Measurements from ENCODE around the gene SEMA3B. TPM values are rescaled to one million over a fixed set of nuclear protein-coding genes. Genes with fewer than 3 reads are reported as not detected.

Gene SEMA3B
- polyA plus RNA-seq, 3 donors, result 0.56 TPM; not detected in 2

DNA sequence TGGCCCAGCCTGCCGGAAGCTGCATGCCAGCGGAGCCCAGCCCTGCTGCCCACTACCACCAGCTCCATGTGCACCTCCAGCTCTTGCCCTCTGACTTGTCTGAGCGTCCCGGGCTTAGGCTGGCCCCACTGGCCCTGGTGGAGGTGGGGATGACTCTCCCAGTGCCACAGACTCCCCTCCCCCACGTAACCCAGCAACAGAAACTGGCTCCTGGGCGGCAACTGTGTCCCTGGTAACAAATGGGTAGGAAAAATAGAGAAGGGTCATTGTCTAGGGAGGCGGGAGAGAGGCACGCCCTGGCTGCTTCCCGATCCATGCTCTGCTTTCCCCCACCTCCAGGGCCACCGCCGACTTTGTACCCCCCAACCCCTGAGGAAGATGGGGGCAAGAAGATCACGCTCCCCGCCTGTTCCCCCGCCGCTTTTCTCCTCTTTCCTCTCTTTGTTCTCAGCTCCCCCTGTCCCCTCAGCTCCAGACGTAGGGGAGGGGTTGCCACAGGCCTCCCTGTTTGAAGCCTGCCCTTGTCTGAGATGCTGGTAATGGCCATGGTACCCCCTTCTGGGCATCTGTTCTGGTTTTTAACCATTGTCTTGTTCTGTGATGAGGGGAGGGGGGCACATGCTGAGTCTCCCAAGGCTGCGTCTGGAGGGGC is 10.8 kb upstream of the SEMA3B start:
- intact Hi-C loops (cut with micrococcal nuclease), result no loop called here
- Histone ChIP-seq H3K79me2 (ENCODE audit: insufficient read depth, low read length) (peaks cover 43% of the 10 kb centered on the region), H3K4me2 (replicated peaks; ENCODE audit: extremely low read depth, low read length, poor library complexity, severe bottlenecking) (no peak overlapping the region), H3K4me1 (ENCODE audit: control insufficient read depth in 1 of 2, insufficient read depth in 2 of 2, low read length in 2 of 2) (peaks cover 38 to 58% of the 10 kb centered on the region in 2 donors), H3K9me3 (replicated peaks in 1 of 2; ENCODE audit: control insufficient read depth in 1 of 2, insufficient read depth in 1 of 2, low read length in 2 of 2) (peaks cover 0 to 10% of the 10 kb centered on the region in 2 donors), H3K36me3 (replicated peaks in 1 of 2; ENCODE audit: control insufficient read depth in 1 of 2, insufficient read depth in 2 of 2, low read length in 2 of 2) (peaks cover 55 to 65% of the 10 kb centered on the region in 2 donors), H3K27ac (ENCODE audit: low read depth in 1 of 2, low read length in 2 of 2) (peak overlapping the region; percentile 33 to 41), H3K27me3 (ENCODE audit: control insufficient read depth in 2 of 2, insufficient read depth in 2 of 2, low read length in 2 of 2) (no peaks in the 10 kb centered on the region), H3K9ac (ENCODE audit: insufficient read depth, low read length, poor library complexity, severe bottlenecking) (no peak overlapping the region), H3K4me3 (replicated peaks in 1 of 3; ENCODE audit: low read depth in 2 of 3, low read length in 3 of 3) (no peak overlapping the region), H2AFZ (ENCODE audit: insufficient read depth, low read depth, low read length, poor library complexity, severe bottlenecking) (no peak overlapping the region), H4K20me1 (ENCODE audit: insufficient read depth, low read length) (peaks cover 94% of the 10 kb centered on the region)
- Mint-ChIP-seq H3K9me3 (peaks cover 0 to 10% (median 4%) of the 10 kb centered on the region in 7 donors), H3K4me1 (peaks cover 31% of the 10 kb centered on the region), H3K36me3 (peaks cover 55 to 66% of the 10 kb centered on the region in 2 donors), H3K27ac (peak overlapping the region; percentile 49 to 89 (median 79)), H3K4me3 (no peak overlapping the region), H3K27me3 (ENCODE audit: low read depth in 3 of 3) (peaks cover 0 to 3% (median 3%) of the 10 kb centered on the region in 3 donors)
- WGBS (ENCODE audit: insufficient coverage), result 90% methylated on average over 2 of the region's 17 CpGs
- TF ChIP-seq, protein P1, sequence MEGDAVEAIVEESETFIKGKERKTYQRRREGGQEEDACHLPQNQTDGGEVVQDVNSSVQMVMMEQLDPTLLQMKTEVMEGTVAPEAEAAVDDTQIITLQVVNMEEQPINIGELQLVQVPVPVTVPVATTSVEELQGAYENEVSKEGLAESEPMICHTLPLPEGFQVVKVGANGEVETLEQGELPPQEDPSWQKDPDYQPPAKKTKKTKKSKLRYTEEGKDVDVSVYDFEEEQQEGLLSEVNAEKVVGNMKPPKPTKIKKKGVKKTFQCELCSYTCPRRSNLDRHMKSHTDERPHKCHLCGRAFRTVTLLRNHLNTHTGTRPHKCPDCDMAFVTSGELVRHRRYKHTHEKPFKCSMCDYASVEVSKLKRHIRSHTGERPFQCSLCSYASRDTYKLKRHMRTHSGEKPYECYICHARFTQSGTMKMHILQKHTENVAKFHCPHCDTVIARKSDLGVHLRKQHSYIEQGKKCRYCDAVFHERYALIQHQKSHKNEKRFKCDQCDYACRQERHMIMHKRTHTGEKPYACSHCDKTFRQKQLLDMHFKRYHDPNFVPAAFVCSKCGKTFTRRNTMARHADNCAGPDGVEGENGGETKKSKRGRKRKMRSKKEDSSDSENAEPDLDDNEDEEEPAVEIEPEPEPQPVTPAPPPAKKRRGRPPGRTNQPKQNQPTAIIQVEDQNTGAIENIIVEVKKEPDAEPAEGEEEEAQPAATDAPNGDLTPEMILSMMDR (IDR thresholded peaks at IDR 0.05), result no peak
- DNase-seq, result no peak

DNA sequence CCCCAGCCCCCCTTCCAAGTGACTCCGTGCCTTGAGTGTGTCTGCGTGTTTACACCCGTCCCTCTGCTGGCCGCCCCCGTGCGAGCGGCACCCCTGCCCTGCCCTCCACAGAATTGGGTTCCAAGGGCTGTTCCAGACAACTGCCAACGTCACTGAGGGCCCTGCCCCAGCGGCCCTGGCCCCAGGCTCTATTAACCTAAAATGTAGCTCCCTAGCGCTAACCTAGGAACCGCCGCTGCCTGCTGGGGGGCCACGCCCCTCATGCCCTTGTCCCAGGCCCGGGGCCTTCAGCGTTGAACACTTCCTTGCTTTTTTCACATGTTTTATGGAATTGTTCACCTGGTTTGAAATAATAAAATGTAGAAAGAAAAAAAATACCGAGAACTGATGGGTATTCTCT is 10.0 kb upstream of the SEMA3B start:
- Histone ChIP-seq H3K4me2 (replicated peaks; ENCODE audit: extremely low read depth, low read length, poor library complexity, severe bottlenecking) (no peak overlapping the region), H3K36me3 (replicated peaks in 1 of 2; ENCODE audit: control insufficient read depth in 1 of 2, insufficient read depth in 2 of 2, low read length in 2 of 2) (peaks cover 48 to 56% of the 10 kb centered on the region in 2 donors), H3K27me3 (ENCODE audit: control insufficient read depth in 2 of 2, insufficient read depth in 2 of 2, low read length in 2 of 2) (no peaks in the 10 kb centered on the region), H3K27ac (ENCODE audit: low read depth in 1 of 2, low read length in 2 of 2) (peak overlapping the region; percentile 5 to 31), H3K9ac (ENCODE audit: insufficient read depth, low read length, poor library complexity, severe bottlenecking) (no peak overlapping the region), H2AFZ (ENCODE audit: insufficient read depth, low read depth, low read length, poor library complexity, severe bottlenecking) (no peak overlapping the region), H3K79me2 (ENCODE audit: insufficient read depth, low read length) (peaks cover 34% of the 10 kb centered on the region), H4K20me1 (ENCODE audit: insufficient read depth, low read length) (peaks cover 86% of the 10 kb centered on the region), H3K9me3 (replicated peaks in 1 of 2; ENCODE audit: control insufficient read depth in 1 of 2, insufficient read depth in 1 of 2, low read length in 2 of 2) (peaks cover 0 to 10% of the 10 kb centered on the region in 2 donors), H3K4me3 (replicated peaks in 1 of 3; ENCODE audit: low read depth in 2 of 3, low read length in 3 of 3) (no peak overlapping the region), H3K4me1 (ENCODE audit: control insufficient read depth in 1 of 2, insufficient read depth in 2 of 2, low read length in 2 of 2) (peaks cover 30 to 49% of the 10 kb centered on the region in 2 donors)
- WGBS (ENCODE audit: insufficient coverage), result 92% methylated on average over 14 of the region's 16 CpGs
- H3K27ac Mint-ChIP-seq, result peak overlapping the region in 5 of 7 donors; percentile 51 to 88 (median 60)
- H3K4me3 Mint-ChIP-seq, result no peak overlapping the region
- intact Hi-C loops (cut with micrococcal nuclease), result no loop called here
- peaks cover 47 to 58% of the 10 kb centered on the region in 2 donors for H3K36me3 Mint-ChIP-seq
- H3K27me3 Mint-ChIP-seq (ENCODE audit: low read depth in 3 of 3), result peaks cover 1 to 6% (median 3%) of the 10 kb centered on the region in 3 donors
- TF ChIP-seq, protein P1 (IDR thresholded peaks at IDR 0.05), result no peak
- DNase-seq, result no peak
- H3K9me3 Mint-ChIP-seq, result peaks cover 0 to 10% (median 4%) of the 10 kb centered on the region in 7 donors
- H3K4me1 Mint-ChIP-seq, result peaks cover 26% of the 10 kb centered on the region

All from CD14-positive monocyte (primary cell).